Activated B cell treated with CpG ODN at 0.5 μM for 24 hours (primary cell): ENCODE measurements around the gene SCGN. TPM values are rescaled to one million over a fixed set of nuclear protein-coding genes. Genes with fewer than 3 reads are reported as not detected.

ENCODE experiments used
- ATAC-seq: fragments of 200-7000 bp; cut with Tn5 transposase; one replicate; pipeline ENCODE4 v1.10.0; 2021; ENCODE audit warnings: low read depth, mild to moderate bottlenecking, moderate library complexity
- CTCF ChIA-PET: fragments of 350-600 bp; sonication (Branson Sonifier 250); formaldehyde crosslinking; loops from one replicate; lab custom pipeline; 2021; ENCODE audit warnings: antibody characterized with exemption; lab: Charles Lee
- POLR2A ChIA-PET: fragments of 350-600 bp; sonication (Branson Sonifier 250); formaldehyde crosslinking; loops from one replicate; lab custom pipeline; 2021; ENCODE audit warnings: antibody characterized with exemption; lab: Charles Lee
- DNase-seq: peaks from one replicate; pipeline ENCODE4 v3.0.0; 2022
- H3K27ac Mint-ChIP-seq: one replicate; pipeline ENCODE4 v1.8.0; 2020; ENCODE audit warnings: mixed read lengths
- H3K27me3 Mint-ChIP-seq: one replicate; pipeline ENCODE4 v1.8.0; 2021; ENCODE audit warnings: mixed read lengths
- H3K36me3 Mint-ChIP-seq: one replicate; pipeline ENCODE4 v1.8.0; 2021; ENCODE audit warnings: low read depth, mixed read lengths
- H3K4me1 Mint-ChIP-seq: one replicate; pipeline ENCODE4 v1.8.0; 2021; ENCODE audit warnings: mixed read lengths
- H3K4me3 Mint-ChIP-seq: one replicate; pipeline ENCODE4 v1.8.0; 2020; ENCODE audit warnings: mild to moderate bottlenecking, mixed read lengths
- H3K9me3 Mint-ChIP-seq: one replicate; pipeline ENCODE4 v1.8.0; 2020; ENCODE audit warnings: mixed read lengths
- intact Hi-C: fragments of 100-400 bp; cut with micrococcal nuclease; formaldehyde crosslinking; loops from one replicate; pipeline ENCODE4 v1.15.1; 2024
- total RNA-seq: library from RNA; stranded (reverse); gene quantifications from 2 replicates; pipeline ENCODE4 v1.2.3, GENCODE V29; 2022
- TF ChIP-seq, protein P1 (sequence below): fragments of 200-600 bp; IDR thresholded peaks from one replicate; pipeline ENCODE4 v1.8.0; 2022; ENCODE audit warnings: antibody characterized with exemption, mild to moderate bottlenecking

SCGN gene
- total RNA-seq, 1 donor from 2014 or later, result not detected

GRCh38 chr6:25612666-25613065 lies 39.3 kb upstream of the SCGN start:
- Mint-ChIP-seq H3K9me3 (no peaks in the 10 kb centered on the region), H3K4me3 (no peak overlapping the region), H3K4me1 (peaks cover 6% of the 10 kb centered on the region), H3K27me3 (peaks cover 3% of the 10 kb centered on the region), H3K36me3 (peaks cover 16% of the 10 kb centered on the region), H3K27ac (no peak overlapping the region)
- ChIA-PET CTCF (interaction anchor here (0.8 kb wide), 1 partner anchor 10 kb away, joined by 3 read pairs; no protein-coding TSS in a partner anchor), POLR2A (no interaction called here)
- TF ChIP-seq, protein P1, sequence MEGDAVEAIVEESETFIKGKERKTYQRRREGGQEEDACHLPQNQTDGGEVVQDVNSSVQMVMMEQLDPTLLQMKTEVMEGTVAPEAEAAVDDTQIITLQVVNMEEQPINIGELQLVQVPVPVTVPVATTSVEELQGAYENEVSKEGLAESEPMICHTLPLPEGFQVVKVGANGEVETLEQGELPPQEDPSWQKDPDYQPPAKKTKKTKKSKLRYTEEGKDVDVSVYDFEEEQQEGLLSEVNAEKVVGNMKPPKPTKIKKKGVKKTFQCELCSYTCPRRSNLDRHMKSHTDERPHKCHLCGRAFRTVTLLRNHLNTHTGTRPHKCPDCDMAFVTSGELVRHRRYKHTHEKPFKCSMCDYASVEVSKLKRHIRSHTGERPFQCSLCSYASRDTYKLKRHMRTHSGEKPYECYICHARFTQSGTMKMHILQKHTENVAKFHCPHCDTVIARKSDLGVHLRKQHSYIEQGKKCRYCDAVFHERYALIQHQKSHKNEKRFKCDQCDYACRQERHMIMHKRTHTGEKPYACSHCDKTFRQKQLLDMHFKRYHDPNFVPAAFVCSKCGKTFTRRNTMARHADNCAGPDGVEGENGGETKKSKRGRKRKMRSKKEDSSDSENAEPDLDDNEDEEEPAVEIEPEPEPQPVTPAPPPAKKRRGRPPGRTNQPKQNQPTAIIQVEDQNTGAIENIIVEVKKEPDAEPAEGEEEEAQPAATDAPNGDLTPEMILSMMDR, result no peak
- no peak for ATAC-seq
- DNase-seq, result no peak
- intact Hi-C loops, result no loop called here

GRCh38 chr6:25613415-25613814 lies 38.6 kb upstream of the SCGN start:
- DNase-seq, result no peak
- Mint-ChIP-seq H3K27ac (no peak overlapping the region), H3K4me1 (peaks cover 12% of the 10 kb centered on the region), H3K4me3 (no peak overlapping the region), H3K27me3 (peaks cover 3% of the 10 kb centered on the region), H3K36me3 (peaks cover 14% of the 10 kb centered on the region), H3K9me3 (no peaks in the 10 kb centered on the region)
- ChIA-PET POLR2A (no interaction called here), CTCF (no interaction called here)
- TF ChIP-seq, protein P1, result no peak
- intact Hi-C loops, result no loop called here
- no peak for ATAC-seq

GRCh38 chr6:25614052-25614451 lies 38.0 kb upstream of the SCGN start:
- H3K27ac Mint-ChIP-seq, result no peak overlapping the region
- no peaks in the 10 kb centered on the region for H3K9me3 Mint-ChIP-seq
- ChIA-PET CTCF (no interaction called here), POLR2A (no interaction called here)
- no peak for DNase-seq
- peaks cover 3% of the 10 kb centered on the region for H3K27me3 Mint-ChIP-seq
- TF ChIP-seq, protein P1, result no peak
- no peak overlapping the region for H3K4me3 Mint-ChIP-seq
- intact Hi-C loops, result no loop called here
- no peak for ATAC-seq
- peaks cover 15% of the 10 kb centered on the region for H3K4me1 Mint-ChIP-seq
- H3K36me3 Mint-ChIP-seq, result peaks cover 14% of the 10 kb centered on the region

- Mint-ChIP-seq H3K27me3 (peaks cover 3% of the 10 kb centered on the region), H3K9me3 (no peaks in the 10 kb centered on the region), H3K36me3 (peaks cover 14% of the 10 kb centered on the region), H3K4me1 (peaks cover 19% of the 10 kb centered on the region), H3K27ac (no peak overlapping the region), H3K4me3 (no peak overlapping the region)
- TF ChIP-seq, protein P1, result no peak
- ChIA-PET POLR2A (no interaction called here), CTCF (no interaction called here)
- ATAC-seq (no peak), DNase-seq (no peak)
- intact Hi-C loops, result loop anchor here (5.0 kb wide), 1 partner anchor 377 kb away; no protein-coding TSS in a partner anchor
These were observed 36.5 kb upstream of the SCGN start for GRCh38 chr6:25615471-25615870.

DNA sequence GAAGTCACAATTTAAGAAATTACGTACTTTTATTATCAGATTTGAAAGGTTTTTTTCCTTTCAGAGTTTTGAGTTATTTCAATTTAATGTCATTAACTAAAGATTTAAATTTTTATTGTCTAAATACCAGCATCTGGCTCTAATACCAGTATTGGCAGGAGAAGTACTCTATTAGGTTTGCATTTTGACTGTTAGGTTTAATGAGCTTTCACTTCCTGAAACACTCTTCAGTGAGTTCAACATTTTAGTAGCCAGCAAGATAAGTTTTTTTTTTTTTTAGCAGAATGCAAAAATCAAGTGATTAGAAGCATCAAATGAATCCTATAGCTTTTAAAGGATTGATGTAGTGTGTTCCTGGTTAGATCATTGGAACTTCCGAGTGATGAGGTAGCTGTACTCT lies 34.0 kb upstream of the SCGN start:
- Mint-ChIP-seq H3K9me3 (no peaks in the 10 kb centered on the region), H3K4me1 (peaks cover 14% of the 10 kb centered on the region), H3K27ac (no peak overlapping the region), H3K36me3 (peaks cover 4% of the 10 kb centered on the region), H3K4me3 (no peak overlapping the region), H3K27me3 (peaks cover 3% of the 10 kb centered on the region)
- ChIA-PET POLR2A (no interaction called here), CTCF (interaction anchor here (0.6 kb wide), 1 partner anchor 97 kb away, joined by 3 read pairs; no protein-coding TSS in a partner anchor)
- ATAC-seq, result peak; percentile 28
- TF ChIP-seq, protein P1, result no peak
- intact Hi-C loops, result loop anchor here (5.0 kb wide), 1 partner anchor 374 kb away; no protein-coding TSS in a partner anchor
- no peak for DNase-seq
